Prostate gland (tissue), 2 donors: ENCODE measurements around the gene DRG1. TPM values are rescaled to one million over a fixed set of nuclear protein-coding genes. Genes with fewer than 3 reads are reported as not detected.
A peak's percentile ranks its signal among the peaks of the same experiment; 100 is the strongest.

ENCODE experiments used
- DNase-seq: peaks from one replicate; pipeline ENCODE4 v3.0.0-alpha.2; 2019; ENCODE audit warnings: low spot score
- H3K27ac ChIP-seq, 2 donors: fragments of 200-600 bp; sonication (generic); 2 replicates each; pipeline ENCODE4 v1.5.1; 2017 to 2019
- H3K27me3 ChIP-seq: fragments of 200-600 bp; sonication (generic); replicated peaks from 2 replicates; pipeline ENCODE4 v1.5.1; 2019; ENCODE audit not compliant: insufficient read depth
- H3K36me3 ChIP-seq, 2 donors: fragments of 200-600 bp; sonication (generic); 1 replicate in 1 of 2; 2 replicates in 1 of 2; pipeline versions ENCODE4 v1.5.1 to v1.8.1; 2017 to 2019
- H3K4me1 ChIP-seq: fragments of 200-600 bp; sonication (generic); replicated peaks from 2 replicates; pipeline ENCODE4 v1.5.1; 2019
- H3K4me3 ChIP-seq, 2 donors: fragments of 200-600 bp; sonication (generic); 2 replicates each; pipeline ENCODE4 v1.5.1; 2017 to 2019
- H3K9me3 ChIP-seq: fragments of 200-600 bp; sonication (generic); 2 replicates; pipeline ENCODE4 v1.5.1; 2017
- POLR2A ChIP-seq: fragments of 450-650 bp; IDR thresholded peaks from one replicate; pipeline ENCODE4 v1.6.1; 2016; ENCODE audit warnings: antibody characterized with exemption, mild to moderate bottlenecking
- POLR2AphosphoS5 ChIP-seq: sonication (generic); formaldehyde crosslinking; IDR thresholded peaks from one replicate; pipeline ENCODE4 v1.6.1; 2017; ENCODE audit warnings: antibody characterized with exemption
- WGBS: methylation state at CpG from one replicate; pipeline ENCODE4 v1.1.5; 2018; 5-methylcytosine and 5-hydroxymethylcytosine counted together
- intact Hi-C: fragments of 100-400 bp; cut with DNase I; formaldehyde crosslinking; loops from one replicate; pipeline ENCODE4 v1.14.2; 2022
- total RNA-seq, 2 donors: library from RNA; depleted of rRNA; stranded (reverse); fragments of >200 nt; gene quantifications; one replicate each; pipeline ENCODE4 v1.1.0, GENCODE V29; 2016
- TF ChIP-seq, protein P1 (sequence below), 4 experiments: fragments of 200-600 bp in 2 of 4; fragments of 450-650 bp in 2 of 4; sonication (generic) in 2 of 4; IDR thresholded peaks; 1 replicate in 3 of 4; 2 replicates in 1 of 4; pipeline ENCODE4 v1.5.1; 2016 to 2019; ENCODE audit warnings: antibody characterized with exemption in 4 of 4, mild to moderate bottlenecking in 2 of 4, moderate library complexity in 2 of 4

DRG1 gene
- total RNA-seq, 2 donors from 2014 or later, result 61.6 to 82.1 TPM

GRCh38 chr22:31425331-31426050, 26.1 kb downstream of the DRG1 start:
- Histone ChIP-seq H3K27ac (no peak overlapping the region), H3K4me3 (no peak overlapping the region), H3K4me1 (no peaks in the 10 kb centered on the region), H3K36me3 (peaks cover 17 to 24% of the 10 kb centered on the region in 2 donors), H3K9me3 (no peaks in the 10 kb centered on the region), H3K27me3 (no peaks in the 10 kb centered on the region)
- WGBS, result 95% methylated on average over 9 of the region's 9 CpGs
- intact Hi-C loops, result no loop called here
- no peak for DNase-seq
- TF ChIP-seq, protein P1, sequence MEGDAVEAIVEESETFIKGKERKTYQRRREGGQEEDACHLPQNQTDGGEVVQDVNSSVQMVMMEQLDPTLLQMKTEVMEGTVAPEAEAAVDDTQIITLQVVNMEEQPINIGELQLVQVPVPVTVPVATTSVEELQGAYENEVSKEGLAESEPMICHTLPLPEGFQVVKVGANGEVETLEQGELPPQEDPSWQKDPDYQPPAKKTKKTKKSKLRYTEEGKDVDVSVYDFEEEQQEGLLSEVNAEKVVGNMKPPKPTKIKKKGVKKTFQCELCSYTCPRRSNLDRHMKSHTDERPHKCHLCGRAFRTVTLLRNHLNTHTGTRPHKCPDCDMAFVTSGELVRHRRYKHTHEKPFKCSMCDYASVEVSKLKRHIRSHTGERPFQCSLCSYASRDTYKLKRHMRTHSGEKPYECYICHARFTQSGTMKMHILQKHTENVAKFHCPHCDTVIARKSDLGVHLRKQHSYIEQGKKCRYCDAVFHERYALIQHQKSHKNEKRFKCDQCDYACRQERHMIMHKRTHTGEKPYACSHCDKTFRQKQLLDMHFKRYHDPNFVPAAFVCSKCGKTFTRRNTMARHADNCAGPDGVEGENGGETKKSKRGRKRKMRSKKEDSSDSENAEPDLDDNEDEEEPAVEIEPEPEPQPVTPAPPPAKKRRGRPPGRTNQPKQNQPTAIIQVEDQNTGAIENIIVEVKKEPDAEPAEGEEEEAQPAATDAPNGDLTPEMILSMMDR (IDR thresholded peaks at IDR 0.05), result no peak
- no peak for TF ChIP-seq POLR2A
- TF ChIP-seq POLR2AphosphoS5, result no peak

DNA sequence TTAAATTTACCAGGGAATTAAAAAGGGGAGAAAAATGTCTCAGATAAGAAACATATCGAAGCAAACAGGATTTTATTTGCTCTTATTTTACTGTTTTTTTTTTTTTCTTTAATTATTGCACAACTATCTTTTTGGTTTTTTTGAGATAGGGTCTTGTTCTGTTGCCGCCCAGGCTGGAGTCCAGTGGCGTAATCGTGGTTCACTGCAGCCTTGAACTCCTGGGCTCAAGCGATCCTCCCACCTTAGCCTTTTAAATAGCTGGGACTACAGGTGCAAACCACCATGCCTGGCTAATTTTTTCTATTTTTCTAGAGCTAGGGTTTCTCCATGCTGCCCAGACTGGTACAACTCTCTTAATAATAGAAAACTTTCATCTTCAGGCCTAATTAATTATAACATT, 32.5 kb downstream of the DRG1 start:
- H3K36me3 ChIP-seq, result peaks cover 5 to 27% of the 10 kb centered on the region in 2 donors
- no peaks in the 10 kb centered on the region for H3K27me3 ChIP-seq
- 93% methylated on average over 5 of the region's 5 CpGs for WGBS
- intact Hi-C loops, result no loop called here
- H3K9me3 ChIP-seq, result no peaks in the 10 kb centered on the region
- no peak for DNase-seq
- TF ChIP-seq POLR2AphosphoS5, result no peak
- TF ChIP-seq, protein P1 (IDR thresholded peaks at IDR 0.05), result no peak
- TF ChIP-seq POLR2A, result no peak
- no peak overlapping the region for H3K4me3 ChIP-seq
- no peak overlapping the region for H3K27ac ChIP-seq
- H3K4me1 ChIP-seq, result no peaks in the 10 kb centered on the region

GRCh38 chr22:31436132-31436531, 36.7 kb downstream of the DRG1 start:
- peak; percentile 20 for DNase-seq
- H3K36me3 ChIP-seq, result peaks cover 0 to 22% of the 10 kb centered on the region in 2 donors
- WGBS, result 18% methylated on average over 3 of the region's 3 CpGs
- H3K27ac ChIP-seq, result peak overlapping the region in 1 of 2 donors; percentile 31
- no peaks in the 10 kb centered on the region for H3K9me3 ChIP-seq
- no peak overlapping the region for H3K4me3 ChIP-seq
- TF ChIP-seq POLR2AphosphoS5 (peak; percentile 27), POLR2A (no peak)
- no peaks in the 10 kb centered on the region for H3K27me3 ChIP-seq
- H3K4me1 ChIP-seq, result no peaks in the 10 kb centered on the region
- intact Hi-C loops, result no loop called here

DNA sequence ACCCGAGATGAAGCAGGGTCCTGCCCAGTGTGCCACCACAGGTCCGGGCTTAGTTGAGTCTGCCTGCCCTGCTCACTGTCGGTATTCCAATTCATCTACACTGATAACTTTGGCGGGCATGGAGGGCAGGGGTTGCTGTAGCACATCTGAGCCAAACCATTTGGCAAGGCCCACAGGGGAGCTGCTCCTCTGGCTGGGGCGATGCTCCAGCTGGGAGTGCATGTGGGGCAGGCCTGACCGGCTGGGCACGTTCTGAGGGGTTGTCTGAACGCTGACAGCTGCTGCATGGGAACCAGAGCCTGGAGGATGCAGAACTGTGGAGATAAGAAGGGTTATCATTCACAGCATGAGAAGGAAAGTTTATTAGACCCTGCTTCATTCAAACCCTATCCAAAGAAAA, 40.4 kb downstream of the DRG1 start:
- WGBS, result 30% methylated on average over 8 of the region's 8 CpGs
- Histone ChIP-seq H3K27ac (no peak overlapping the region), H3K36me3 (peaks cover 0 to 12% of the 10 kb centered on the region in 2 donors), H3K4me1 (no peaks in the 10 kb centered on the region), H3K4me3 (no peak overlapping the region), H3K9me3 (no peaks in the 10 kb centered on the region), H3K27me3 (no peaks in the 10 kb centered on the region)
- intact Hi-C loops, result loop anchor here (10.0 kb wide), 1 partner anchor 195 kb away; no protein-coding TSS in a partner anchor
- TF ChIP-seq POLR2A, result no peak
- TF ChIP-seq, protein P1 (IDR thresholded peaks at IDR 0.05), result no peak
- no peak for TF ChIP-seq POLR2AphosphoS5
- DNase-seq, result no peak

DNA sequence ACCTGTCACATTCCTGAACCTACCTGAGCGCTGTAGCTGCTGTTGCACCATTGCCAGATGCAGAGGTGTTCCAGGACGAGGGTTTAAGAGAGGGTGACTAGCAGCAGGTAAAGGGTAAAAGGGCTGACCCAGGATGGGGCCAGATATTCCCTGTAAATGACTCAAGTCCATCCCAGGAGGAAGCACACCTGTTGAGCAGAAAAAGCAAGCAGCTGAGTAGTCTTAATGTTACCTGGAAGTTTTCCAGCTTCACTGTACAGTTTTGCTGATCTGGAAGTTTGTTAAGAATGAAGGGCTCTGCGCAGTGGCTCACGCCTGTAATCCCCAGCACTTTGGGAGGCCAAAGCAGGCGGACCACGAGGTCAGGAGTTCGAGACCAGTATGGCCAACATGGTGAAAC, 41.3 kb downstream of the DRG1 start:
- Histone ChIP-seq H3K9me3 (no peaks in the 10 kb centered on the region), H3K27me3 (no peaks in the 10 kb centered on the region), H3K4me1 (no peaks in the 10 kb centered on the region), H3K4me3 (no peak overlapping the region), H3K36me3 (peaks cover 0 to 5% of the 10 kb centered on the region in 2 donors), H3K27ac (no peak overlapping the region)
- DNase-seq, result no peak
- TF ChIP-seq, protein P1 (IDR thresholded peaks at IDR 0.05), result no peak
- TF ChIP-seq POLR2A, result no peak
- no peak for TF ChIP-seq POLR2AphosphoS5
- WGBS, result 88% methylated on average over 7 of the region's 7 CpGs
- intact Hi-C loops, result loop anchor here (10.0 kb wide), 1 partner anchor 194 kb away; no protein-coding TSS in a partner anchor
